Right ventricle myocardium superior (tissue), 1 donor: ENCODE results near the gene SHISA9. TPM values are rescaled to one million over a fixed set of nuclear protein-coding genes. Genes with fewer than 3 reads are reported as not detected.

ENCODE experiments used
- ATAC-seq: fragments of 200-7000 bp; cut with Tn5 transposase; one replicate; pipeline ENCODE4 v1.9.1; 2020; ENCODE audit warnings: mild to moderate bottlenecking; ENCODE audit not compliant: poor library complexity
- DNase-seq: peaks from one replicate; pipeline ENCODE4 v3.0.0-alpha.2; 2020
- intact Hi-C: fragments of 100-400 bp; cut with DNase I; formaldehyde crosslinking; loops from one replicate; pipeline ENCODE4 v1.11.2; 2022
- total RNA-seq: library from RNA; stranded (reverse); fragmentation: NEBNext Ultra II Directional; extraction: Animal tissue kit (Norgen Biotek cat#: 25700); gene quantifications from one replicate; pipeline ENCODE4 v1.2.1, GENCODE V29; 2021
- donor health status: DM: no; HTN: yes; CAD: no; lungs with severe emphysema.

Gene SHISA9
- total RNA-seq, 1 donor from 2014 or later: 0.24 TPM

- DNase-seq: no peak
- no peak for ATAC-seq
- intact Hi-C loops: no loop called here
Measured at GRCh38 chr16:13047276-13047675, 145.9 kb downstream of the SHISA9 start.

DNA sequence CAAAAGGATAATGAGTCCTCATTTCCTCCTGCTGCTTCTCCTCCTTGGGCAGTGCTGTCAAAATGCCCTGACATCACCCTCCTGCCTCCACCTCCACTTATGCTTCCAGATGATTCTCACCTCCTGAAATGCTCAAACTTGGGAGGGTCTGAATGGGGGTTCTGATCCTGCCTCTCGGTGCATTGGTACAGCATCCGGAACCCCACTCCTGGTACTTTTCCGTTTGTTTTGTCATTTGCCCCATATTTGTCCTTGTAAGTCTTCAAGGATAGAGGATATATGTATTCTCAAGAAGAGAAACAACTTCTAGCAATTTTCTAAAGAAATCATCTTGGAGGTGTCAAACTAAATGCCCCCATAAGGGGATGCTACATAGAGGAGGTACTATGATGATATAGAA, 148.3 kb downstream of the SHISA9 start:
- DNase-seq: no peak
- intact Hi-C loops: no loop called here
- no peak for ATAC-seq

DNA sequence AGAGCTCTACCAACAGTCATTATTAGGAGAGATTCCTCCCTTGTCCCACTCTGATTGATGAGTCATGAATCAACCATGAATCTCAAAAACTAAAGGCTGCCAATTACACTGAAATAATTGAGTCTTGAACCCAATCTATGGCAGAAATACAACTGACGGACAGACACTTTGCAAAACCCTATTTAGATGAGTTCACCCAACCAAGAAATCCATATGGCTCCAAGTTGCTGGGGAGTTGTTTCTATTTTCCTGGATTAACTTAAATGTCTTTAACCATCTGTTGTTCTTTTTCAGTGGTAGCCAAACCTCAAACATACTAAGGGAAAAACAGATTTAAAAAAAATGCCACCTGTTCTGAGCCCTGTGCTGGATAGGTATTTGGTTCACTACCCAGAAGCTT, 151.0 kb downstream of the SHISA9 start:
- no peak for ATAC-seq
- intact Hi-C loops: no loop called here
- no peak for DNase-seq

- ATAC-seq (no peak), DNase-seq (no peak)
- intact Hi-C loops: no loop called here
Measured at GRCh38 chr16:13055480-13055879, 154.1 kb downstream of the SHISA9 start.

DNA sequence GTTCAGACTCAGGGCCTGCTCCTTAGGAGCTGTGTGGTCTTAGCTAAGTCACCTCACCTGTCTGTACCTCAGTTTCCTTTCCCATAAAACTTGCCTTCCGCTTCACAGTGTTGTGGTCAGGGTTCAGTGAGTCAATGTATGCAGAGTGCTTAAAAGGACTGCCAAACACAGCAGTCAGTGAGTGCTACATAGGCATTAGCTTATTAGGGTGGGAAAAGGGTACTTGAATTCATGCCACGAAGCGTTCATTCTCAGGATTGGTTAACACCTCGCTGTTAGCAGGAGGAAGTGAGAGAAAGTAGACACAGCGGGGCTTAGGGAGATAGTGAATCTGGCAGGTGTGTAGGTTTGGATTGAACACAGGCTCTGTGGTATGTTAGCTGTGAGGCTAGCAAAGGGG, 155.2 kb downstream of the SHISA9 start:
- intact Hi-C loops: no loop called here
- no peak for DNase-seq
- no peak for ATAC-seq

DNA sequence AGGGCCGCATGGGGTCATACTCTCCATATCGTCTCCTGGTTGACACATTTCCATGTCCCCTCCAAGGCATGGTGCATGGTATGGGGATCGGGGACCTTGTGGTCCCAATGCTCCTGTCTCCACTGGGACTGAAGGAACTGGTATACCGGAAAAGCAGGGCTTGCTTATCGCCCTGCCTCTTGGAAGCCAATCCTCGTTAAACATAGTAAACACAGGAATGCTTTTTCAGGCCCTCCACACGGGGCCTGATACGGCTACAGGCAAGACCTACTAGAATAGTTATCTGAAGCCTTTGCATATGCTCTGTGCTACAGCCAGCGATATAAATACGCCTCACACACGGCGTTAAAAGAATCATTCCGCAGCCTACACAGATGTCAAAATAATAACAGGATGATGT, 159.5 kb downstream of the SHISA9 start:
- intact Hi-C loops: no loop called here
- no peak for ATAC-seq
- DNase-seq: no peak

- intact Hi-C loops: no loop called here
- no peak for ATAC-seq
- no peak for DNase-seq
Measured at GRCh38 chr16:13061691-13062090, 160.3 kb downstream of the SHISA9 start.

GRCh38 chr16:13062219-13062618, 160.8 kb downstream of the SHISA9 start:
- no peak for DNase-seq
- ATAC-seq: no peak
- intact Hi-C loops: no loop called here

DNA sequence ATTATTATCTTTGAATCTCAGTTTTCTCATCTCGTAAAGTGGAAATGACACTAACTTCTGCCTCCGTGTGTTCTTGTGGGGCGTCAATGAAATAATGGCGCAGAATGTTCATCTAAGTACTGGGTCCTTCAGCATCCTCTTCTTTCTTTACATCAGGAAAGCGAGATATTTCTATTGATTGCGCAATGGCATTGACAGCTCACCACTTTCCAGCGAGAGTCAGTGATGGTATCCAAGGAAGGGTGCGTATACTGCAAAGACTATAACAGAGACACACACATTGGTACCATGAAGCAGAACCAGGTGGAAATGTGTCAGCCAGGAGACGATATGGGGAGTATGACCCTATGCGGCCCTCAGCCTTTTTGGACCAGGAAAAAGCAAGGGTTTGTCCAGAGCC, 162.1 kb downstream of the SHISA9 start:
- DNase-seq: no peak
- intact Hi-C loops: no loop called here
- no peak for ATAC-seq

GRCh38 chr16:13064821-13065220, 163.4 kb downstream of the SHISA9 start:
- intact Hi-C loops: no loop called here
- DNase-seq: no peak
- ATAC-seq: no peak

- ATAC-seq: no peak
- intact Hi-C loops: no loop called here
- no peak for DNase-seq
Measured at GRCh38 chr16:13067648-13068047, 166.2 kb downstream of the SHISA9 start.

DNA sequence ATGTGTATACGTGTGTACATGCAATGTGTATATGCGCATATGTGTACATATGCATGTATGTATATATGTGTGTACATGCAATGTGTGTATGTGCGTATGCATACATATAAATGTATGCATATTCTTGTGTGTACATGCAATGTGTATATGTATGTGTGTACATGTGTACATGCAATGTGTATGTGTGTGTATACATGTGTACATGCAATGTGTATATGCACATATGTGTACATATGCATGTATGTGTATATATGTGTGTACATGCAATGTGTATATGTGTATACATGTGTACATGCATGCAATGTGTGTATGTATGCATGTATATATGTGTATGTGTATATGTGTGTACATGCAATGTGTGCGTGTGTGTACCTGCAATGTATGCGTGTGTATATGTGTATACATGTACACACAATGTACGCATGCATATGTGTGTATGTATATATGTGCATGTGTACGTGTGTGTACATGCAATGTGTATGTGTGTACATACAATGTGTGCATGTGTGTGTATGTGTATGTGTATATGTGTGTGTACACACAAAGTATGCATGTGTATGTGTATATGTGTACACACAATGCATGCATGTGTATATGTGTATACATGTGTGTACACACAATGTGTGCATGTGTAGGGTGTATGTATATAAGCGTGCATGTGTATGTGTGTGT, 167.7 kb downstream of the SHISA9 start:
- no peak for ATAC-seq
- DNase-seq: no peak
- intact Hi-C loops: no loop called here

DNA sequence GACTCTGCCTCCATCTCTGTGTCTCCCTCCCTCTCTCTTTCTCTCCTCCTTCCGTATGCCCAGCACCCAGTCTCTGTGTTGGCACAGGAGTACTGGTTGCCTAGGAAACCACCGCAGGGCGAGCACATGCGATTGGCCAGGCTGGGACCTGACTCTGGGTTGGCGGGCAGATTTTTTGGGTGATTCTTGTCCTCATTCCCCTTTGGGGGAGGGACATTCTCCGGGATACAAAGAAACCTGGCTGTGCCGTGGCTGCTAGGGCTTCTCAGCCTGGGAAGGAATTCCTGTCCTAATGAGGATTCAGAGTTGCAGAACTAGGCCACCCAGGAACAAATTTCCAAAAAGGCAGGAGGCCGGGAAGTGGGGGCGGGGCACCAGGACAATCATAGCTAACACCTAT, 168.9 kb downstream of the SHISA9 start:
- intact Hi-C loops: no loop called here
- no peak for DNase-seq
- ATAC-seq: no peak

DNA sequence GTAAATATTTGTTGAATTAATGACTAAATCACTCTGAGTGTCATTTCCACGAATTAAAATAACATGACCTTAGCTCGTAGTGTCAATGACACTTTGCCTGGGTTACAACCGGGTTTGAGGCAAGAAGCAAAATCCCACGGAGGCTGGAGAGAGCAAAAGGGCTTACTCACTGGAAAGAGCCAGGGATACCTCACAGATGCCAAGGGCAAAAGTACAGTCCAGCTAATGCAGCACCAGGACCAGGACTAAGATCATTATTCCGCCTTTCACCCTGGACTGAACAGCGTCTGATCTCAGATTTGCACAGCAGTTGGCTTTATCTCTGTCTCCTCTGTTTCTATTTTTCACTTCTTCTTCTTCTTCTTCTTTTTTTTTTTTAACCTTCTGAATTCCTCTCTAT, 175.5 kb downstream of the SHISA9 start:
- ATAC-seq (no peak), DNase-seq (no peak)
- intact Hi-C loops: no loop called here

DNA sequence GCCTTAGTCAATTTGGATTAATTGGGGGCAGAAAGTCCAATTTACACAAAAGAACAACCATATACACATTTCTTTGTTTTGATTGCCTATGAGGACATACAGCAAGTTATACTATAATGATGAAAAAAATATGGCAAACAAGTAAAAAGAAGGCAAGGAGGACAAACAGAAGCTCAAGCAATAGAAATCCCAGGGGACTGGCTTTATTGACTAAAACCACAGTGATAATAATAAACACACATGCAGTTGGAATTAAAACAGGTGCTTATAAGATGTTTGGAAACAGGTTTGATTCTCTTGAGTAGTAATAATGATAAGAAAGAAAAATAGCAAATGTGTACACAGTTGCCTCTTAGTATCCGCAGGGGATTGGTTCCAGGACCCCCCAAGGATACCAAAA, 176.4 kb downstream of the SHISA9 start:
- DNase-seq: no peak
- intact Hi-C loops: no loop called here
- no peak for ATAC-seq

GRCh38 chr16:13080531-13080930, 179.1 kb downstream of the SHISA9 start:
- DNase-seq (no peak), ATAC-seq (no peak)
- intact Hi-C loops: no loop called here

- ATAC-seq (no peak), DNase-seq (no peak)
- intact Hi-C loops: no loop called here
Measured at GRCh38 chr16:13081825-13082331, 180.5 kb downstream of the SHISA9 start.

DNA sequence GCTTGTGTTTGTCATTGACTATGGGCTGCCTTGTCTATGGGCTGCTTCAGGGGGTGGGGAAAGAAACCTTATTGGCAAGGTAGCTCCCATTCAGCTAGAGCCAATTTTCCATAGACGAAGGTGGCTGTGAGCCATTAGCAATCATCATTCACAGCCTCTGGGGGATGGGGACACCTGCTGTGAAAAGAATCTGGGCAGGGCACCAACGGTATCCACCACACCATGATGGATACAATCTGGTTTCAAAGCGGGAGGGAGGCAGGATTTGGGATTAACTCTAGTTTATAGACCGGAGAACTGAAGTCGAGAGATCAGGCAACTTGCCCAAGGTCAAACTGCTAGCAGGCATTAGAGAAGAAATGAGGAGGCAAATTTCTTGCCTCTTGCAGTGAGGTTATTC, 182.3 kb downstream of the SHISA9 start:
- no peak for DNase-seq
- ATAC-seq: no peak
- intact Hi-C loops: no loop called here

DNA sequence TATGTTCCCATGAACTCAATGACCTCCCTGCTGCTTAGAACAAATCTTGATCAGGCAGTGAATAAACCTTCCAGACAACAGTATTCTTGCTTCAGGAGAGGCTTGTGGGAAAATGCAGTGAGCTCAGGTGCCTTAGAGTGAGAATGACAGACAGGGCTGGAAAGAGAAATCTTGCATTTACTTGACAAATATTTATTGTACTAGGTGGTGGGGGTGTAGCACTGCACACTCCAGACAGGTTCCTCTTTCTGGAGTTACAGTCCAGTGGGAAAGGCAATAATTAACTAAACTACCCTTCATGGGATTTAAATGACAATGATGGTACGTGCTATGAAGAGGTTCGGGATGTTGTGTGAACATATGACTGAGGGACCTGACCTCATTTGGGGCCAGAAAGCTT, 182.9 kb downstream of the SHISA9 start:
- ATAC-seq (no peak), DNase-seq (no peak)
- intact Hi-C loops: no loop called here

- DNase-seq (no peak), ATAC-seq (no peak)
- intact Hi-C loops: no loop called here
Measured at GRCh38 chr16:13093661-13094060, 192.3 kb downstream of the SHISA9 start.

- intact Hi-C loops: no loop called here
- DNase-seq (no peak), ATAC-seq (no peak)
Measured at GRCh38 chr16:13095061-13095460, 193.7 kb downstream of the SHISA9 start.
